GM08714 (cell line): Measurements from ENCODE around the gene CDYL2.
"Not testable (repeated sequence)": the region's sequence is repeated elsewhere in the genome, so short reads cannot be mapped to it uniquely, and the experiment has no call there.

ENCODE experiments used
- H3K4me3 ChIP-seq: fragments of 200-500 bp; sonication (Bioruptor generic); 2 replicates; pipeline ENCODE4 v1.5.1; 2014; ENCODE audit warnings: mild to moderate bottlenecking, low read length, inconsistent platforms
- ZNF274 ChIP-seq: IDR thresholded peaks from 2 replicates; pipeline ENCODE4 v1.6.1; 2012; ENCODE audit warnings: mild to moderate bottlenecking, low read depth, low read length

Gene CDYL2

DNA sequence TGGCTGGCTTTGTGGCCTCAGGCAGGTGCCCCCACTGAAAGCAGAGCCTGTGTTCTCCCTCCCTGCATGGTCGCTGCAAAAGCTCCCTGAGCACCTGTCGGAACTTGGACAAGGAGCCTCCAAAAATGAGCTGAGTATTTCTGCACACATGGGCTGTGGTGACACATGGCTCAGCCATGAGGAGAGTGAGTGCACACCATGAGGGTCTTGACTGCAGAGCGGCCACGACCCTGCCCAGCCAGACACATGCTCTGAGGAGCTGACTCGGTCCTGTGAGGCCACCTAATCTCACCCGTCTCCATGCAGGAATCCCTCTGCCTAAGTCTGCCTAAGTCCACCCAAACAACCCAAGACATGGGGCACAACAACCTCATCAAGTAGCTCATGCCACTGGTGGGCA lies 134.7 kb downstream of the CDYL2 start:
- no peak overlapping the region for H3K4me3 ChIP-seq
- TF ChIP-seq ZNF274, result no peak

DNA sequence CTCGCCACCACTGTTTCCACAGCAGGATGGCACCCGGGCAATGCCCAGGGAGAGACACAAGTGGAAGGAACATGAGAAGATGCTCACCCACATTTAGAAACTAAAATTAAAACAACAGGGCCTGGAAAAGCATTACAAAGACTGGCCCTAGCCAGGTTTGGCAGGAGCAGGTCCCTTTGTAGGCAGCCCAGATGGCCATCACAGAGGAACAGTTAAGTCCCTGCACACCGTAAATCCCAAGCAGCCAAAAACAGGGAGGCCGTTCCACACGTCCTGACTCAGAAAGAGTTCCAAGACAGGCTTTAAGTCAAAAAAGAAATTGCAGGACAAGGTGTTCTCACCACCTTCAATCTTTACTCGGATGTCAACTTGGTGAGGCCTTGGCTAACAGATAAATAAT lies 136.5 kb downstream of the CDYL2 start:
- TF ChIP-seq ZNF274, result no peak
- no peak overlapping the region for H3K4me3 ChIP-seq

DNA sequence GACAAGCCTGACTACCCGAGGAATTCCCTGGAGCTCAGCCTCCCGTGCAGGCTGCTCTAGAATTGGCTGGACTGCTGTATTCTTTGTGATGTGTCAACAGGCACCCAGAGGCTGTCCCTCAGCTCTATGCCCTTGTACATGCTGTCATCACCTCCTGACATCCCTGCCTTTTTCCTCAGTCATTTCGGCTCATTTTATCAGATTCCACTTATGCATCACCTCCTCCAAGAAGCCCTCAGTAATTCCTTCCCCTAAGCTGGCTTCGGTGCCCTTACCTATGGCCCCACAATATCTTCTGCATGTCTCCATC lies 137.2 kb downstream of the CDYL2 start:
- no peak overlapping the region for H3K4me3 ChIP-seq
- TF ChIP-seq ZNF274, result no peak

DNA sequence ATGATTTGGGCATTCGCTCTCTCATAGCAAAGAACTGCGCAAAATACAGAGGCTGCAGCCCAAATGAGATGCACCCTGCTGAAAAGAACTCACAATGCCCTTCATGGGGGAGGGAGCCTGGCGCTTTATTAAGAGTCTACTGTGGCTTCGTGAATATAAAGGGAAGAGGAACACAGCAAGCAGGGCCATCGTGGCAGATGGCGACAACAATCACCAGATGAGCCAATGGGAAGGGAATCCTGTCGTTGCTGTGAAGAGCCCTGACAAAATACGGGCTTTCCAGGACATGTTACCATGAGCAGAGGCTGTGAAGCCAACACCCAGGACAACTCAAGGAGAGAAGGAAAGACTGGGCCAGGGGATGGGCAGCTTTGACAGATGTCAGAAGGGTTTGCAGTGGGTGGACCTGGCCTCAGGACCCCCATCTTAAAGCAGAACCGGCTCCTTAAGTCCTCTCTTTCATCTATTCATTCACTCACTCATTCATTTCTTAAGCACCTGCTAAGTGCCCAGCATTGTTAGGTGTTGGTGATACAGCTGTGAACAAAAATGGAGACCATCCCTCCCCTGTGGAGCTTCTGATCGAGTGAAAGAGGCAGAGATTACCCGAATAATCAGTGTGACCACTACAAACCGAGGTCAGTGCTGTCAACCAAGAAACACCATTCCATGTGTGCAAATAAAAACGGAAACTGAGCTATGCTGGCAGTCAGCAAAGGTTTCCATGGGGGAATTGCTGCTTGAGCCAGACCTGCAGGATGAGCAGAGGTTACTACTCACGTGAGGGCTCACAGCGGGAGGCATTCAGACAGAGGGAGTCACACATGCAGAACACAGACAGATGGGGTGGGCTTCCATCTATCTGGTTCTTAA lies 137.8 kb downstream of the CDYL2 start:
- H3K4me3 ChIP-seq, result no peak overlapping the region
- TF ChIP-seq ZNF274, result no peak

DNA sequence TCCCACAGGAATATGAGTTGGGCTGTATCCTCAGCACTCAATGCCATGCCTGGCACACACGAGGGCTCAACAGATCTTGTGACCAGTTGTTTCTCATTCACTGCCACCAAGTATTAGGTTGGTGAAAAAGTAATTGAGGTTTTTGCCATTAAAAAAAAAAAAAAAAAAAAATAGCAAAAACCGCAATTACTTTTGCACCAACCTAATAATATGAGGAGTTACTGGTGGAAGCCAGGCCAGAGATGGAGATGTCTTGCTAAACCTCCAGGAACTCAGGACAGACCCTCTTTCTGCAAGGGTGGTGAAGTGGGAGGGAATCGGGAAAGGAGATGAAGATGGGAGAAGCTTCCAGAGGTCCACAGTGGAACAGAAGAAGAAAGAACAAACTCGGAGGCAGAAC lies 139.0 kb downstream of the CDYL2 start:
- TF ChIP-seq ZNF274, result no peak
- H3K4me3 ChIP-seq, result no peak overlapping the region

DNA sequence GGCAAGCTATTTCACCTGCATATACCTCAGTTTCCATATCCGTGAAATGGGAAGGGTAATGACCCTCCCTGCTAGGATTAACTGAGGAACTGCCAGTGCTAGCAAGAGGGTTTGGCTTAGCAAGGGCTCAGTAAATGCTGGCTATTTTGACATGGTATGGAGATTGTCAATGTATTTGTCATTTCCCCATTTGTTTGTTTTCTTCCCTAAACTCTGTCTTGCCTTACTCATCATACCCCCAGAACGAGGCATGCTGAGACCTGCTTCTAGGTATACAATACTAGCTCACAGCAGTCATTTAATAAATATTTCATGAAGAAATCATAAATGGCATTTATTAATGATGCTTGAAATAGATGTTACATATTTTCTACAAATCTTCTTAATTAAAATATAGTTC lies 139.6 kb downstream of the CDYL2 start:
- TF ChIP-seq ZNF274, result no peak
- no peak overlapping the region for H3K4me3 ChIP-seq

DNA sequence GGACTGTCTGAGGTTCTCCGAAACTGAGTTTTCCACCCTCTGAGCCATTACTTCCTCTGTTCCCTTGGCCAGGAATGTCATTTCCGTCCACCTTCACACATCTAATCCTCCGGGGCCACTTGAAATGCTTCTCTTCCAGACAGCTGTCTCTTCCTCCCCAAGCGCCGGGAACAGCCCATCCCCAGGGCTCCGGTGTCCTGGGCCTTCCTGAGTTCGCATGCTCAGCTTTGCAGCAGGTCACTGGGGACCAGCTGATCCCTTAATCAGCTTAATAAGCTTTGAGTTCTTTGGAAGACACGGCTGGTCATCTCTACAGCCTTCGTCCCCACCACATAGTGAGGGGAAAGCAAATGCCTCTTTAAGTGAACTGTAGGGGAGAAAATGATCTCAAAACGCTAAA lies 140.2 kb downstream of the CDYL2 start:
- no peak for TF ChIP-seq ZNF274

DNA sequence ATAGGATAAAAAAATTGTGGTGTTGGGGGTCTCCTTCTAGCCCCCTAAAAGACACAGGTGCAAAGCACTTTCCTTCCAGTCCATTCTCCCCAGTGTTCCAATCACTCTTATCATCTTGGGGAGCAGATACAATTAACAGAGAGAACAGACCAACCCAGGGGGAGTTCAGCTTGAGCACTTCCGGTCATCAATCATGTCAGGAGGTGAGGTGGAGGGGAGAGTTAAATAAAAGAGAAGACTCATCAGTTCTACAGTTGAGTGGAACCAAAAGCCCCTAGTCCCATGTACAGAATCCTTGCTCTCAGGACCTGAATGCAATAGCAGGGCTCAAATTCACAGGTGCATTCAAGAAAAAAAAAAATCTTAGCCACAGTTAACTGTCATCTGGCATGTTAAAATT lies 141.3 kb downstream of the CDYL2 start:
- no peak overlapping the region for H3K4me3 ChIP-seq
- TF ChIP-seq ZNF274, result no peak

More for the DNA sequence above, 140.2 kb downstream of the CDYL2 start:
- H3K4me3 ChIP-seq, result no peak overlapping the region

DNA sequence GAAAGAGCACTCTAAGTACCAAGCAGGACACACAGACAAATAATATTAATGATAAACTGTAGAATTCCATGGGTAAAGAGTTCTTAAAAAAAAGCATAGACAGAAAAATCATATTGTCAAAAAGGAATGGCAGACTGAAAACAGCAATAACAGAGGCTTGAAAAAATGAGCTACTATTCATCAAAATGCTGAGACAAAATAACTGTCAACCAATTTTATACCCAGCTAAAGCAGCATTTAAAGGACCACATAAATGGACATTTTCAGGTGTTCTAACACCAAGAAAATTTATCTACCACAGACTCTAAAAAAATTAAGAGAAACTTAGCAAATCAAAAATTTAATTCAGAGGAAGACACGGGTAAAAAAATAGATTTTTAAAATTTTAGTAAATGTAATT lies 144.5 kb downstream of the CDYL2 start:
- H3K4me3 ChIP-seq, result no peak overlapping the region
- no peak for TF ChIP-seq ZNF274

DNA sequence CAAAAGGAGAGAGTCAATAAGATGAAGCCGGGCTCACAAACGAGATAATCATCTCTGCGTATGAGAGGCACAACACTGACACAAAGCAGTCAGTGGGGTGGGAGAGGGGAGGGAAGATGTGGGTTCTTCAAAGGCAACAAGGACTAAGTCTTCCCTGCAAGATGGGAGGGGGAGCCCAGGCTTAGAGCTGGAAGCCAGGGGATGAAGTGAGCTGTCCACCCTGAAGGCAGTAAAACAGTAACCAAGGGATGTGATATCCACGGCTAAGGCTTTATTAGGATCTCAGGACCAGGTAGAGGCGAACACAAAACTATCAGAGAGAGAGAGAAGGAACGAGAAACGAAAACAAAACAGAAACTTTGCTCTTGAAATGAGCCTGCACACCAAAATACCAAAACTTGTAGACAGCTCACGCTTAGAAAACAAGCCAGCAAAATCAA lies 147.7 kb downstream of the CDYL2 start:
- TF ChIP-seq ZNF274, result no peak
- peak overlapping the region; percentile 32; the same call in 1 of the 2 replicates for H3K4me3 ChIP-seq

DNA sequence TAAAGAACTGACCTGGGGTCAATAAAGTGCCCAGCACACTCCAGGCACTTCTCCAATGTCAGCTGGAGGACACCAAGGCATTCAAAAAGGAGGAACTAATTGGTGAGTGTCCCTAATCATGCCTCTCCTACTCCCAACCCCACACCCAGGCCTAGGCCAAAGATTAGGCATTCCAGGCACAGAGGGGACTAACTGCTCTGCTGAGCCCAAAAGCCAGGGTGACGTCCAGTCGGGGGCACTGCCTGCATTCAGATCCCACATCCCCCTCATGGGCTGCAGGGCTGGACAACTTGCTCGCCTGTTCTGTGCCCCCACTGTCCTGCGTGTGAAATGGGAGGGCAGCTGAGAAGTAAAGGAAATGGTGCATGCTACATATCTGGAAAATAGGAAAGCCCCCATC lies 148.2 kb downstream of the CDYL2 start:
- no peak for TF ChIP-seq ZNF274
- no peak overlapping the region for H3K4me3 ChIP-seq

DNA sequence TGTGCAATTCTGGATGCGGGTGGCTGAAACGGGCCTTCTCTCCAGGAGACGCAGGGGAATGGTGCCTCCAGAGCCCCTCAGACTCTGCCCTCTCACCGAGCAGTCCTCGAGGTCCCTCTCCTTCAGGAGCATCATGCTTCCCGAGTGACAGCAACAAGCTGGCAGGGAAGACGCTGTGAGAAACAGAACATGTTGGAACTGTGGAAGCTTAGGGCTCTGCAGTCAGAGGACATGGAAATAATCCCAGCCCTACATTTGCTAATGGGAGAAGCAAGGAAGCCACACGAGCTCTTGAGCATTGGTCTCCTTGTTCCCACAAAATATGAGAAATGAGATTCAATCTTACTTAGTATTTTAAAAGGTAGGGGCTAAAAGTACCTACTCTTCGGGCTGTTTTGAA lies 148.6 kb downstream of the CDYL2 start:
- H3K4me3 ChIP-seq, result no peak overlapping the region

DNA sequence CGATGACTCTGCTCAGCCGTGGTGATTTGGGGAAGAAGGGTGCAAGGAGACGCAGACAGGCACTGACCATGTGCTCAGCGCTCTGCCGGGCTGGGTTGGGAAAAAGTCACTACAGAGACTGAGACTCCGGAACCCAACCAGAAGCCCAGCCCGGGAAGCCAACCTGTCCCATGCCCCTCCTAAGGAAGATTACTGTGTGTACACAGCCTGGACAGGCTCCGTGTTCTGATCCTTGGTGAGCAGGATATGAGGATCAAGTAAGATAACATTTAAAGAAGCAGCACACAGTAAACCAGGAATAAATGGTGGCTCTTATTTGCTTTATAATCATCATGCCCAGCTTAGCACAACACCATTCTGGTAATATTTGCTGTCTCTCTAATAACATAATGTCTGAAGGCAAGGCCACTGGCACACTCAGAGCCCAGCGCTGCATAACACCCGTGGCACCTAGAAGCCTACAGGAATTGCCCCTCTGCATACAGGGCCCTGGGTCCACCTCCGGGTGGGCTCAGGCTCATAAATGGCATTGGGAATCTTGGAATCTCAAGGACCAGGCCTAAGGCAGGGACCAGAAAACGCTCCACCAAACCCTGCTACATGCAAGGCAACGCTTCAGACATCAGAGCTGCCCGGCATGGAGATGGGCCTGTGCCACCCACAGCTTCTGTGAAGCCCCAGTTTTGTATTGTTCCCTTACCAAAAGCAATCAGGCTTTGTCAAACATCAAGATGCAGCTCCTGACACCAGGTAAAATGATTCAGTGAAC lies 150.1 kb downstream of the CDYL2 start:
- TF ChIP-seq ZNF274, result no peak
- no peak overlapping the region for H3K4me3 ChIP-seq

More for the DNA sequence above, 148.6 kb downstream of the CDYL2 start:
- no peak for TF ChIP-seq ZNF274

DNA sequence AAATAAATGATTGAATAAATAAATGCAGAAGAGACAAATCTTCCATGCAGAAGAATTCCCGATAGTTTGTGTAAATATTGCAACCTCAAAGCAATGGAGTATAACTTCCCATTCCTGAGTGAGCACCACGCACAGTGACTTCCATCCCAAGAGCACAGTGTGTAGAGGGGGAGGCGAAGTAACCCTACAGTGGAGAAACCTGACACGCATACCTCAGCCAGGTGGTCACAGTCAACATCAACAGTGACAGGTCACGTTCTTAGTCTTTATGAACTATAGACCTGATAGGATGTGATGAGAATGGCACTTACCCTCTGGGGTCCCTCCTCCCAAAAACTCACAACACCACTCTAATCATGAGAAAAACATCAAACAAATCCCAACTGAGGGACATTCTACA lies 152.0 kb downstream of the CDYL2 start:
- TF ChIP-seq ZNF274, result no peak
- H3K4me3 ChIP-seq, result no peak overlapping the region

DNA sequence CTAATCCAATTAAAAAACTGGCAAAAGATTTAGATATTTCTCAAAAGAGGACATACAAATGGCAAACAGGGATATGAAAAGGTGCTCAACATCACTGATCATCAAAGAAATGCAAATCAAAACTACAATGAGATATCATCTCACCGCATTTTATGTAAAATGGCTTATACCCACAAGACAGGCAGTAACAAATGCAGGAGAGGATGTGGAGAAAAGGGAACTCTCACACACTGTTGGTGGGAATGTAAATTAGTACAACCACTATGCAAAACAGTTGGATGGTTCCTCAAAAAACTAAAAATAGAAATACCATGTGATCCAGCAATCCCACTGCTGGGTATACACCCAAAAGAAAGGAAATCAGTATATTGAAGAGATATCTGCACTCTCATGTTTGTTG lies 154.1 kb downstream of the CDYL2 start:
- H3K4me3 ChIP-seq, result not testable (repeated sequence)
